Ovary (tissue), 9 donors: ENCODE data around the gene LANCL3. TPM values are rescaled to one million over a fixed set of nuclear protein-coding genes. Genes with fewer than 3 reads are reported as not detected.
"Not testable (repeated sequence)": the region's sequence is repeated elsewhere in the genome, so short reads cannot be mapped to it uniquely, and the experiment has no call there.

Source experiments
- DNase-seq, 5 donors: peaks; one replicate each; pipeline ENCODE4 v3.0.0-alpha.2; 2019 to 2020
- H3K27ac ChIP-seq, 2 donors: fragments of 200-600 bp; one replicate each; pipeline versions ENCODE4 v1.5.1 to v1.8.0; 2019 to 2022
- H3K27me3 ChIP-seq: fragments of 200-600 bp; one replicate; pipeline ENCODE4 v1.8.0; 2022
- H3K36me3 ChIP-seq: fragments of 200-600 bp; sonication (generic); one replicate; pipeline ENCODE4 v1.5.1; 2019
- H3K4me1 ChIP-seq: one replicate; pipeline ENCODE4 v1.8.1; 2013; ENCODE audit warnings: mild to moderate bottlenecking, moderate library complexity; ENCODE audit not compliant: insufficient read depth
- H3K4me3 ChIP-seq: fragments of 200-600 bp; sonication (generic); one replicate; pipeline ENCODE4 v1.5.1; 2017
- H3K9me3 ChIP-seq, 2 donors: fragments of 200-600 bp in 1 of 2; sonication (generic) in 1 of 2; one replicate each; pipeline versions ENCODE4 v1.5.1 to v1.8.1; 2013 to 2019; ENCODE audit warnings: mild to moderate bottlenecking in 1 of 2, moderate library complexity in 1 of 2
- CTCF ChIP-seq, 3 donors: fragments of 450-650 bp in 2 of 3; fragments of 200-600 bp in 1 of 3; IDR thresholded peaks; one replicate each; pipeline versions ENCODE4 v1.5.1 to v1.8.0; 2016 to 2022; ENCODE audit warnings: antibody characterized with exemption in 3 of 3, mild to moderate bottlenecking in 1 of 3
- EP300 ChIP-seq: sonication (generic); formaldehyde crosslinking; IDR thresholded peaks from one replicate; pipeline ENCODE4 v1.6.1; 2017; ENCODE audit warnings: antibody characterized with exemption
- POLR2A ChIP-seq: fragments of 450-650 bp; IDR thresholded peaks from one replicate; pipeline ENCODE4 v1.6.1; 2017; ENCODE audit warnings: antibody characterized with exemption, mild to moderate bottlenecking, moderate library complexity
- WGBS, 3 donors: extraction: QIAGEN DNeasy Blood & Tissue Kit in 1 of 3; methylation state at CpG; one replicate each; pipeline versions ENCODE4 v1.1.5 to v1.1.7; 2013 to 2017; 5-methylcytosine and 5-hydroxymethylcytosine counted together
- intact Hi-C, 4 donors: fragments of 100-400 bp; cut with DNase I; formaldehyde crosslinking; loops; one replicate each; pipeline versions ENCODE4 v1.11.0 to v1.15.1; 2022 to 2023
- polyA plus RNA-seq, 2 donors: library from polyadenylated mRNA; stranded (reverse); fragments of 200-250 nt in 1 of 2; fragments of 350-450 nt in 1 of 2; fragmentation: Illumina TruSeq in 1 of 2; extraction: RNeasy Lipid Tissue Mini Kit (QIAGEN cat#74804) in 1 of 2; gene quantifications; one replicate each; pipeline ENCODE4 v1.2.3, GENCODE V29; 2013 to 2014
- total RNA-seq, 7 donors: library from RNA; depleted of rRNA in 2 of 7; stranded (reverse); fragments of >200 nt in 2 of 7; fragmentation: NEBNext Ultra II Directional in 3 of 7; extraction: Animal tissue kit (Norgen Biotek cat#: 25700) in 3 of 7; gene quantifications; one replicate each; pipeline versions ENCODE4 v1.1.0 to v1.2.4, GENCODE V29; 2016 to 2023
- donor health status: DM: no; HTN: no; CAD: no; lungs with moderate emphysema.
- donor health status: DM: no; HTN: no; CAD: no.
- donor health status: Bipolar disorder and iron deficiency.
- donor health status: DM: yes; HTN: yes; CAD: no.
- donor health status: DM: no; HTN: no; CAD: no.
- donor health status: DM: yes; HTN: yes; CAD: no.

LANCL3 gene
- total and polyA plus RNA-seq, 9 donors = under 0.01 to 0.10 (median 0.04) TPM; not detected in 1

- no peak for DNase-seq
- H3K9me3 ChIP-seq = no peaks in the 10 kb centered on the region
- no peaks in the 10 kb centered on the region for H3K36me3 ChIP-seq
- intact Hi-C loops = no loop called here
- no peak overlapping the region for H3K27ac ChIP-seq
- no peaks in the 10 kb centered on the region for H3K27me3 ChIP-seq
- WGBS, 3 donors = 87 to 89% (median 88%) methylated on average over 25 of the region's 25 CpGs
- TF ChIP-seq CTCF (IDR thresholded peaks at IDR 0.05) (no peak), POLR2A (no peak), EP300 (no peak)
- no peaks in the 10 kb centered on the region for H3K4me1 ChIP-seq
- H3K4me3 ChIP-seq = no peak overlapping the region
Observed at GRCh38 chrX:37545066-37545465, 26.4 kb upstream of the LANCL3 start.

- intact Hi-C loops, H3K9me3 ChIP-seq, H3K36me3 ChIP-seq, DNase-seq, H3K27me3 ChIP-seq, H3K27ac ChIP-seq, H3K4me3 ChIP-seq, H3K4me1 ChIP-seq: not testable (repeated sequence)
Observed at GRCh38 chrX:37549619-37550018, 21.8 kb upstream of the LANCL3 start.

- TF ChIP-seq CTCF (IDR thresholded peaks at IDR 0.05) (no peak), EP300 (no peak), POLR2A (no peak)
- intact Hi-C loops = no loop called here
- no peak for DNase-seq
- H3K4me3 ChIP-seq = no peak overlapping the region
- no peaks in the 10 kb centered on the region for H3K9me3 ChIP-seq
- no peaks in the 10 kb centered on the region for H3K27me3 ChIP-seq
- H3K36me3 ChIP-seq = no peaks in the 10 kb centered on the region
- WGBS, 3 donors = 54 to 68% (median 65%) methylated on average over 6 of the region's 6 CpGs
- no peak overlapping the region for H3K27ac ChIP-seq
- no peaks in the 10 kb centered on the region for H3K4me1 ChIP-seq
Observed at GRCh38 chrX:37553476-37553875, 18.0 kb upstream of the LANCL3 start.

- H3K9me3 ChIP-seq, H3K27me3 ChIP-seq, DNase-seq, H3K27ac ChIP-seq, H3K4me1 ChIP-seq, intact Hi-C loops, H3K4me3 ChIP-seq, H3K36me3 ChIP-seq: not testable (repeated sequence)
- 75 to 82% (median 82%) methylated on average over 2 of the region's 2 CpGs for WGBS, 3 donors
Observed at GRCh38 chrX:37565254-37565653, 6.2 kb upstream of the LANCL3 start.

- H3K4me1 ChIP-seq, intact Hi-C loops, H3K27ac ChIP-seq, H3K36me3 ChIP-seq, H3K9me3 ChIP-seq, H3K4me3 ChIP-seq, DNase-seq, H3K27me3 ChIP-seq: not testable (repeated sequence)
- WGBS, 3 donors = no CpG with 5 or more reads among the region's 1 CpG
Observed at GRCh38 chrX:37570349-37570748, 1.1 kb upstream of the LANCL3 start.

GRCh38 chrX:37572108-37572587 is 687 bp downstream of the LANCL3 start:
- H3K4me3 ChIP-seq, H3K4me1 ChIP-seq, DNase-seq, H3K36me3 ChIP-seq, H3K27ac ChIP-seq, H3K9me3 ChIP-seq, H3K27me3 ChIP-seq, intact Hi-C loops: not testable (repeated sequence)
- 26 to 50% (median 37%) methylated on average over 36 to 49 of the region's 61 CpGs for WGBS, 3 donors

GRCh38 chrX:37573121-37573520 is 1.7 kb downstream of the LANCL3 start:
- H3K4me3 ChIP-seq, H3K9me3 ChIP-seq, DNase-seq, H3K4me1 ChIP-seq, H3K27me3 ChIP-seq, intact Hi-C loops, H3K36me3 ChIP-seq, H3K27ac ChIP-seq: not testable (repeated sequence)
- 20 to 39% (median 22%) methylated on average over 2 of the region's 2 CpGs for WGBS, 3 donors
